ENCODE measurements around the gene MAP3K7.

The MAP3K7 gene

DNA sequence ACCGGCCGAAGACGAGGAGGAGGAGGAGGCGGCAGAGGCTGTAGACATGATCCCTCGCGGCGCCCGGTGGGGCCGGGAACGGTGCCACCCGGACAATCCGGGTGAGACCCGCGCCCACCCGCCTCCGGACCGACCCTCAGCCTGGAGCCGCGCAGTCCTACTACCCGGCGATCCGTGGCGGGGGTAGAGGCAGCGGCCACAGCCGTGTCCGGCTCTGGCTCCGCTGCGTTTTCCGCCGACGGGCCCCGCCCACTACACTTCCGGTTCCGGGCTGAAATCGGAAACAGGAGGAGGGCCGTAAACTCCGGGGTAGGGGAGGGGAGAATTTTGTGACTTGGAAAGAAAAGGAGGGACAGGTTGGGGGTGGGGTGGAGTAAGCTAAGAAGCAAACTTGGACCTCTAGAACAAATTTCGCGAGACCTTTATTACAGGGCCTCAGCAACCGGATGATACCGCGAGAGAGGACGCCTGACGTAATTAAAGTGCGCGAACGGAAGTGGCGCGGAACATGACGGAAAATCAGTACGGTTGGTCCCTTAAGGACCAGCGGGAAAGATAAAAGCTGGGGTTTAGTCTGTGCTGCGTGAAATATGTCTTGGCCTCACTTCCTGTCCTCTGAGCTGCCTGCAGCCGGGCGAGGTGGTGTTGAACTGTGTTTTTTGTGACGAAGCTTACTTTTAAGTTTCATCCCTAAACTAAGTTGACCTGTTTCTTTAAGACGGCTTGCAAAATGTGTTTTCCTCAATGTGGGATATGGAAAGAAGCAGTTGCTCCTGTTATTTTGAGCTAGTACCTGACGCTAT, at the start of gene MAP3K7:
Gene MAP3K7, minus strand, starts transcription at position 237 of the 803 bp plus-strand sequence. Its CDS starts 189 bp downstream, at position 48.
- DNase-seq, result peak; percentile 95

GRCh38 chr6:90631046-90631445, 44.2 kb upstream of the MAP3K7 start:
- no peak for DNase-seq

GRCh38 chr6:90621581-90621980, 34.7 kb upstream of the MAP3K7 start:
- DNase-seq, result no peak

GRCh38 chr6:90619221-90619620, 32.3 kb upstream of the MAP3K7 start:
- DNase-seq, result no peak

- no peak for DNase-seq
These were observed 25.4 kb upstream of the MAP3K7 start for GRCh38 chr6:90612313-90612680.

DNA sequence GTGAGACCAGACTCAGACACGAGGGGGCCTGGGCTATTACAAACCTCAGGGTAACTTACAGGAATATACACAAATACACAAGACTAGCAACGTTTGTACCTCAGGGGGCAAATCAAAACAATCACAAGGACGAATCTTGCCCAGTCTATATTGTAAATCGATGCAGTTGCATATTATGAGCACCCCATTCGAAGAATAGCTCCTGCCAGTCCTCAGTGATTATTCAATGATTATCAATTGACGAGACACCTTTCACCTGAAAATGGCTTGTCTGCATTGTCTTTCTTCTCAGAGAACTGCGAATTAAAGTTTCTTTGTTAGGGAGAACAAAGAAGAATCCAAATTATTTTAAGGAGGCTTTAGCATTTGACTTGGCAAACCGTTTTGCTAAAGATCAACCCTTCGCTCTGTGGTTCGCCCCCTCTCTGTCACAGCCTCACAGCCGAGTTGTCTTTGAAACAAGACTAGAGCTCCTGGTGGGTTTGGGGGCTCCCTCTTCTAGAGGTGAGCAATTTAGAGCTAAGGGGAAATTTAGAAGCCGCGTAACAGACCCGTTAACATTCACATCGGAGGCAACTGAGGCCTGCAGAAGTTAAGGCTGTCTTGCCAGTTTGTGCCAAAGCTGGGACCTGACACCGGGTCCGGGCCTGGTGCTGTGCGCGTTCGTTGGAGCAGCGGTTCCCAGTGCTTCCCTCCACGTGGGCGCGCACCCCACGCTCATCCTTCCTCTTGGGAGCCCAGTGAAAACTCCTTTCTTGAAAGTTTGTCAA, 24.9 kb upstream of the MAP3K7 start:
- no peak for DNase-seq

DNA sequence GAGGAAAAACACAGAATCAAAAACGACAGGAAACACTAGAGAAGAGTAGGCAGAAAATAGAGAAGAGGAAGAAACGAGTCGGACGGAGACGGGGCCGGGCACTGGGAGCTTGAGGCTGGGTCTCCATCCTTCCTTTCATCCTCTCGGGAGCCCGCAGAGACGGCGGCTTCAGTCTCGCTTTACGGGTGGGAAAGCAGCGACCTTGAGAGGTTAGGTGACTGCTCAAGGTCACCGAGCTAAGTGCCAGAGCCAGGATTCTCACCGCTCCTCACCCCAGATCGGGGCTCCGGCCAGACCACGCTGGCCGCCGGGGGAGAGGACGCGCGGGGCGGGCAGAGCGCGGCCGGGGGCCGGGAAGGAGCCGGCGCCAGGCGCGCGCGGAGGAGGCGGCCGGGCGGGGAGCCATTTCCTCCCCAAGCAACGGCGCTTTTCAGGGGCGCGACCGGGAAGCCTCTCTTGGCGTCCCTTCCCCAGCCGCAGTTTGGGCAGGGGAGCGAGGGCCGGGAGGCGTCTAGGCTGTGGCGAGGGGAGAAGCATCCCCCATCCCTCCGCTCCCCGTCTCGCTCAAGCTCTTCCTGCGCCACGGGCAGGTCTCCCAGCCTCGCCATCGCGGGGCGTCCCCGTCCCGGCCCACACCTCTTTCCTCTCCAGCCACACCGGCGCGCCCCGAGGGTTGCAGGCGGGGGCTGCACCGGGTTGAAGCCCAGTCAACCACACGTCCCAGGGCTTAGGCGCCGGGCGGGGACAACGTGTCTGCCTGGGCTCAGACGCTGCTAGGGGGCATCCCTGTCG, 24.1 kb upstream of the MAP3K7 start:
- no peak for DNase-seq

DNA sequence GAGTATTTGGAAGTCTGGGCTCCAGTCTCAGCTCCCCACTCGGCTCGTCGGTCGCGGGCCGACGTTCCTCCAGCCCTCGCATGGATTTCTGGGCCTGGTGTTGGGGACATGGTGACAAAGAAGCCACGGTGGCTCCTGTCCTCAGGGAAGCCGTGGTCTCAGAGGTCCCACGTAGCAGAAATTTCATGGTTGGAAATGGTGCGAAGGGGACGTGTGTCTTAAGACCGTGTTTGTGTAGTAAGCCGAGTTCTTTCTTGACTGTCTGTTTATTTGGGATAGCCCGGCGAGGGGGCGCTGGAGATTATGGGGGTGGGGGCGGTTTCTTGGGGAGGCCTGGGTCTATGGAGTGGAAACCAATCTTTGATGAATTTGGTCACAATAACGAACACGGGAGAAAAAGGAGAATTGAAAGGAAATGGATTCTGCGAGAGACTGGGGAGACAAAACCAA, 23.5 kb upstream of the MAP3K7 start:
- no peak for DNase-seq

DNA sequence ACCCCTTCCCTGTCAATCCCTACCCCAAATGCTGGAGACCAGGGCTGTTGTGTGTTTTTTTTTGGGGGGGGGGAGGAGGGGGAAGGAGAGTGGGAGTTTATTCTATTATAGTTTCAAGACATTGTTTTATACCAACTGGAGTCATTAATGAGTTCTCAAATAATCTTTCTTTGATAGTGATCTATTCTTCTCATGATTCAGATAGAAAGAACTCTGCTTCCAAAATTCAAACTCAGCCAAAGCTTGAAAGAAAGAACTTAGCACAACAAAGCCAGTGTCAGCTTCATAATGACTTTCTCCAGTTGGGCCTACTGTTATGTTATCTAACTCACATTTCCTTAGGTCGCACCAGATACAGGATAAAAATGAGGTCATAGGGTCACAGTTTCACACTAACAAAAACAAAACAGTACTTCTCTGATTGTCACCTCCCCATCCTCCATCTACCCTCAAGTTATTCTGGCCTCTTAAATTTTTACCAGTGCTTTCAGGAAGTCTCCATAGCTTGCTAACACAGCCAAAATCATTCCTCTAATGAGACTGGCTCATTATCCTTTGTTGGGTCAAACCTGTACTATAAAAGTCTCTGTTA, 19.0 kb upstream of the MAP3K7 start:
- no peak for DNase-seq

GRCh38 chr6:90604546-90604945, 17.7 kb upstream of the MAP3K7 start:
- no peak for DNase-seq

GRCh38 chr6:90599151-90599550, 12.3 kb upstream of the MAP3K7 start:
- no peak for DNase-seq

- no peak for DNase-seq
These were observed 11.5 kb upstream of the MAP3K7 start for GRCh38 chr6:90598192-90598951.

DNA sequence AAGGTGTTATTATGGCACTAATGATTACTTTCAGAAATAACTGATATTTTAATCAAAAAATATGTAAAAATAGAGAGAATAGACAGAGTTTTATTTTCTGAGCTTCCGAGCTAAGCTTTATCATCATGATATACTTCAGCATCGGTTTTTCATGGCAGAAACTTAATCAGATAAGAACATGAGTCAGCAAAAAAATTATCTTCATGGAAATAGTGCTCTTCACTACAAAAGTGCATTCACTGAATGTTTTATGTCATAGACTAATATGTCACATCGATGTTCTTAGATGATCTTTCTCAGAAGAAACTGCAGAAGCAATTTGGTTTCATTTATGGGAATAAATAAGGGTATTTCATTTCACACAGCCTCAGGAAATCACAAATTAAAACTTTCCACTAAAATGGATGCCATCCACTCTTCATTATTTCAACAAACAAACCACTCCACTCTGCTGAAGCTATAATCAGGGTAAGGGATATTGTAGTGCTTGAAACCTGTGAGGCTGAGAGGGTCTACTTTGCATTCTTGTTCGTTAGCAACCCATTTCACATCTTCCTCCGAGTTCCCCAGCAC, 10.2 kb upstream of the MAP3K7 start:
- no peak for DNase-seq

DNA sequence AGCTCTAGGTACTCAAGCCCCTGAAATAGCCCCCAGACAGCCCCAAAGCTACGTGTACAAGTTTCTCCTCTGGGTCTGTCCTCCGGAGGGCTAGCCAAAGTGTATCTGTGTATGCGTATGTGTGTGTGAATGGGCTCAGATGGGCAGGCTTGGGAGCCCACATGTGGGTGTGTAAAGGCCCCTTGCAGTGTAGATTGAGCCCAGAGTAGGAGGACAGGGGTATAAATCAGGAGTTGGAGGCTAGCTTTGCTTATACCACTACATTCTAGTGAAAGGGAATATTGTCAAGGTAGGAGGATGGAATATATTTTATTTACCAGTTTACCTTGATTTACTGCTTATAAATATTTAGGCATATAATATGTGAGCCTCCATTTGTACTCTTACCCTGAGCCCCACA, 9.0 kb upstream of the MAP3K7 start:
- DNase-seq, result no peak

DNA sequence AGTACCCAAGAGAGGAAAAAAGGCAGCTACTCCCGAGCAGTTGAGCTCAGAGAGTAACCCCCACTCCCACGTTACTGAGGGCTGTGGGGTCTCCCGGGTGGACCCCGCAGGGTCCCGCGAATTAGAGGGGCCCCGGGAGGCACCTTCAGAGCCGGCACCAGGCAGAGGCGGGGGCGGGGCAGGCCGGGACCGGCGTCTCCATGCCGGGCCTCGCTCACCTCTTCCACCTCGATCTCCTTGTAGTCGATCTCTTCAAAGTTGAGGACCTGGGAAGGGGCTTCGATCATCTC, 381 bp downstream of the MAP3K7 start:
- DNase-seq, result peak; percentile 54

DNA sequence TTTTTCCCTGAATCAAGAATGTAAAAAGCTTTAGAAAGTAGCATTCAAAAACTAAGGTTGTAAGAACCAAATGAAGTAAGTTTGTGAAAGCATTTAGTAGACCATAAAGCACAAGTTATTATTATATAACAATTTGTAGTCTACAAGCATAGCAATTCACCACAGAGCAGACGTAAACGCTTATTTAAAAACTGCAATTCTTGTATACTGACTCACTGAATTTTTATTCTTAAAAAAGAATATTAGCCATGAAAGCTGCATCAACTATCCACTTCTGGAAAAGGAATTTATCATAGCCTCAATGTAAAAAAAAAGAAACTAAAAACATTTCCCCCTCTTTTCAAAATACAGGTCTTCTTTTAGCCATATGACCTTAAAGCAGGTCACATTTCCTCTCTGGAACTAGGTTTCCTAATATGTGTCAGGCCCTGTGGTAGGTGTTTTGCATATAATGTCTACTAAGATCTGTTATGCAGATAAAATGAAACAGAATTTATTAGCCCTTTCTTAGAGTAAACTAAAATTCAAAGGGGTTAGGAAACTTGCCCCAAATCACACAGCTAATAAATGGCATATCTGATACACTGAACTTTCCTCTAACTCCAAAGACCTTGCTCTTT, 2.1 kb downstream of the MAP3K7 start:
- DNase-seq, result no peak

DNA sequence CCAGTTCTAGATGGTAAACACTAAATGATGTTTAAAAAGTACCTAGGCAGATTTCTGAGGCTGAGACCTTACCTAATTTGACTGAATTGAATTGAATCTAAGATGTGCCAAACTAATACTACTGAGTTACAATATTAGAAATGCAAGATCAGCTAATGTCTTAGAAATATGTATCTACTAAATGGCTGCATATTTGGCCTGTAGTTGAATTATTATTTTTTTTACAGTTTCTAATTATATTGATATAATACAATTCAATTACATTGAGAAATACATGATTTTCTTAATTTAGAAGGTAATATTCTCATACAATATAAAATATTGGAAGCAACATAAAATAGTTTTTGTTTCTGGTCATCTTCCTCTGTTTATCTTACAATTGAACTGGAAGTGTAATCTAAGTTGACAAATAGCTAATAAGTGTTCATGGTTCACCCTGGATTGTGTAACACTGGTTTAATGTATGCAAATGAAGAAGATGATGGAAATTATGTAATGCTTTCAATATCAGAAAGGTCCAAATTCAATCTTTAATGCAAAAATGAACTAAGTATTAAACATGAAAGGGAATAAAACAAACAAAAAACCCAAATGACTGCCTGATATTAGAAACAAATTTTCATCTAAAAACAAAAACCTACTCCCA, 2.9 kb downstream of the MAP3K7 start:
- no peak for DNase-seq

DNA sequence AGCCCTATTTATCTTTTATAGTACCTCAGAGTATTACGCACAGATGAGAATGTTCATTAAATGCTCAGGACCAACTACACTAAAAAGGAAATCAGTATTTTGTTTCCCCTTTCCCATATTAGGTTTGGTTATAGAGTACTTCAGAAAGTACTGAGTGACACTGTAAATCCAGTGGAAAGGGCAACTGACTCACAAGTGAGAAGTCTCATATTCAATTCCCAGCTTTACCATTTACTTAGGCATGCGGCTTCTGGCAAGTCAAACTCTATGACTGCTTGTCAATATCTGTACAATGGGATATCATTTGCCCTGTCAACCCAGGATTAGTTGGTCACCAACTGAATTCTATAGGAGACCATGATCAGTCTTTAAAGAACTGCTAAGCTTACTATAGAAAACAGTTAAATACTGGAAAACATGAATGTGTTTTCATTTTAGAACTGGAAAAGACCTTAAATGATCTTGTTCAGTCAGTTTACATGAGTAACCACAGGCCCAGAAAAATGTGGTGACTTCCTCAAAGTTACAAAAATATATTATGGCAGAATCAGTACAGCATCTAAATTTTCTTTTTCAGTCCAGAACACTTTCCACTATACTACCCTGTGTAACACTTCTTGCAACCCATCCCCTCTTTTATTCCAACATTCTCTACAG, 3.6 kb downstream of the MAP3K7 start:
- DNase-seq, result no peak

DNA sequence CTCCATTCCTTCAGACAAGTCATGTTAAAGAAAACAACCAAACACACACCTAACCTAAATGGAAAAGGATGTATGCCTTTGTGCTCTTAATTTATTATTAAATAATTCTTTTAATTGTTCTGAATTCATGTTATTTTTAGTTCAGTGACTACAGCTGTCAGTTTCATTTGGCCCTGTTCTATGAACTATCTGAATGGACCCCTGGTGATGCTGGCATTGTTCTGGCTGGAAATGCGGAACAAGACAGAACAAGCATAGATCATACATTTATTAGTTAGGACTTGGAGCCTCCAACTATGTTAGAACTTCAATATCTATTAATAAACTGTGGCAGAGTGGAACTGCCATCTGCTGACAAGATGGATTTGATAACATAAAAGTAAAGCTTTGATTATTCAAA, 5.7 kb downstream of the MAP3K7 start:
- DNase-seq, result no peak

DNA sequence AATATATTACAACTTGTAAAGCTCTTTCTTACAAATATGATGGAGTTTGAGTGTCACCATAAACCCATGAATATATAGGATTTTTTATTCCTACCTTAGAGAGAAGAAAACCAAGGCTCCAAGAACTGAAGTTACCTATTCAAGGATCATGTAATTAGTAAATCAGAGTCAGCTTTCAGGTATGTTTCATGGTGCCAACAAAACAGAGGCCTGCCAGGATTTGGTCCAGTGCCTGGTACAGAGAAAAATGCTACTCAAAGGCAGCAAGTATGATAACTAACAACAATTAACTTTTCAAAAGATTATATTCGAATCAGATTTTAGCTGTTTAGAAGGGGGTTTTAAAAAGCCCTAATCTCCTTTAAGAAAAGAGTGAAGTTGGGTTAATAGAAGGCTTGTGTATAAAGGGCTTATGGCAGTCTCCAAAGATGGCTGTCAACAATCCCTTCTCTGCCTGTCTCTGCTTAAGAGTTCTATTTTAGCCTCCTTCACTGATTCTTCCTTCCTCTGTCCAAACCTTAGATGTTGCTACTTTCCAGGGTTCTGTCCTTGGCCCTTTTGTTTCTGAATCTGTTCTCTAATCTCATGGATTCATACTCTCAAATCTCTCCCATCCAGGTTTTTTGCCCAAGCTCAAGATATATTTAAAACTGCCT, 7.8 kb downstream of the MAP3K7 start:
- DNase-seq, result no peak

Data from NK-92 treated with Interleukin-12 subunit alpha and Interleukin-12 subunit beta, amount 100 ng/mL, for 24 hours (cell line).